ENCODE measurements around the gene SLC12A3.

SLC12A3 gene

GRCh38 chr16:56864960-56865359 lies at the start of gene SLC12A3:
TSS of gene SLC12A3 (plus strand) at chr16:56865207. CDS start at chr16:56865236, 29 bp downstream.
- no peak for TF ChIP-seq CTCF (IDR thresholded peaks at IDR 0.05)
- TF ChIP-seq ZFX (IDR thresholded peaks at IDR 0.05; ENCODE audit: borderline replicate concordance): no peak
- no peak within 1 kb of the TSS for H3K27ac ChIP-seq

- TF ChIP-seq ZFX (IDR thresholded peaks at IDR 0.05; ENCODE audit: borderline replicate concordance) (no peak), CTCF (IDR thresholded peaks at IDR 0.05) (no peak)
- H3K27ac ChIP-seq: no peak overlapping the region
These were observed 49.3 kb upstream of the SLC12A3 start for GRCh38 chr16:56815721-56816120.

GRCh38 chr16:56817056-56817455 lies 48.0 kb upstream of the SLC12A3 start:
- TF ChIP-seq ZFX (IDR thresholded peaks at IDR 0.05; ENCODE audit: borderline replicate concordance): no peak
- TF ChIP-seq CTCF (IDR thresholded peaks at IDR 0.05): no peak
- no peak overlapping the region for H3K27ac ChIP-seq

- TF ChIP-seq ZFX (IDR thresholded peaks at IDR 0.05; ENCODE audit: borderline replicate concordance): no peak
- no peak for TF ChIP-seq CTCF (IDR thresholded peaks at IDR 0.05)
- H3K27ac ChIP-seq: no peak overlapping the region
These were observed 47.1 kb upstream of the SLC12A3 start for GRCh38 chr16:56817938-56818337.

- no peak overlapping the region for H3K27ac ChIP-seq
- TF ChIP-seq ZFX (IDR thresholded peaks at IDR 0.05; ENCODE audit: borderline replicate concordance) (no peak), CTCF (IDR thresholded peaks at IDR 0.05) (no peak)
These were observed 41.8 kb upstream of the SLC12A3 start for GRCh38 chr16:56823081-56823733.

DNA sequence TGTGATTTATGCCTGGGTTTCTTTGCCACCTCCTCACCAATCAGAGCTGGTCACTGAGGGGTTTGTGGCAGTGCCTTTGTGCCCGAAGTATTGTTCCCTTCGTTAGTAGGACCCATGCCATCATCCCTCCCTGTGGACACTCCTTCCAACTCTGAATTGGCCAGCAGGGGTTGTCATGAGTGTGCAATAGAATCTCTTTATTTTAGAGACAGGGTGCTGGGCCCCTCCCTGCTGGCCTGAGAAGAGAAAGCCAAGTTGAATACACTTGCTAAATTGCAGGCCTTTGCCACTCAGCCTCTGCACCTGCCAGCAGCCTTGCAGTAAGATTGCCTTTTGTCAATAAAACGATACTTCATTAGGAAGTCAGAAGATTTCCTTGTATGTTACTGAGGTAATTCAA lies 40.7 kb upstream of the SLC12A3 start:
- no peak overlapping the region for H3K27ac ChIP-seq
- TF ChIP-seq ZFX (IDR thresholded peaks at IDR 0.05; ENCODE audit: borderline replicate concordance): no peak

DNA sequence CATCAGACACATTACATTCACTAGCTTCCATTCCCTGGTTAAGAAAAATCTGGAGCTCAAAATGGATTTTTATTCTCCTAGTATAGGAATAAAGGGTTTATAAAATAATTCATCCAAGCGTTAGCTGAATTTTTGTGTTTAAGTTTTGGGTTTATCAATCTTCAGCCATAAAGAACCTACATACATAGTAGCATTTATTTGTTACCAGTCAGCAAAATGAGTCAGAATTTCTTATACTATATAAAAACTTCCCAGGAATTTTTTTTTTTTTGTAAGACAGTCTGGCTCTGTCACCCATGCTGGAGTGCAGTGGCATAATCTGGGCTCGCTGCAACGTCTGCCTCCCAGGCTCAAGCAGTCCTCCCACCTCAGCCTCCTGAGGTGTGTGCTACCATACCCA lies 40.2 kb upstream of the SLC12A3 start:
- H3K27ac ChIP-seq: no peak overlapping the region
- TF ChIP-seq CTCF (IDR thresholded peaks at IDR 0.05) (no peak), ZFX (IDR thresholded peaks at IDR 0.05; ENCODE audit: borderline replicate concordance) (no peak)

GRCh38 chr16:56825826-56826225 lies 39.2 kb upstream of the SLC12A3 start:
- no peak overlapping the region for H3K27ac ChIP-seq
- no peak for TF ChIP-seq ZFX (IDR thresholded peaks at IDR 0.05; ENCODE audit: borderline replicate concordance)
- TF ChIP-seq CTCF (IDR thresholded peaks at IDR 0.05): no peak
